ENCODE measurements around the gene ERCC1.

DNA sequence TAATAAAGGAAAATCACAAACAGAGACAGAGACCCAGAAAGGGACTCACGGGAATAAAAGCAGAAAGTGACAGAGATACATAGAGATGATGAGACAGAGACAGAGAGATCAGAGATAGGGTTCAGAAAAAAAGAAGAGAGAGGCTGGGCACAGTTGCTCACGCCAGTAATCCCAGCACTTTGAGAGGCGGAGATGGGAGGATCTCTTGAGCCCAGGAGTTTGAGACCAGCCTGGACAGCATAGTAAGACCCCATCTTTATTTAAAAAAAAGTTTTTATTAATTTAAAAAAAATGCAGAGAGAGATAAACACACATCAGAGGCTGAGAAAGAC is 24.7 kb upstream of the ERCC1 start:
- TF ChIP-seq, protein P1, sequence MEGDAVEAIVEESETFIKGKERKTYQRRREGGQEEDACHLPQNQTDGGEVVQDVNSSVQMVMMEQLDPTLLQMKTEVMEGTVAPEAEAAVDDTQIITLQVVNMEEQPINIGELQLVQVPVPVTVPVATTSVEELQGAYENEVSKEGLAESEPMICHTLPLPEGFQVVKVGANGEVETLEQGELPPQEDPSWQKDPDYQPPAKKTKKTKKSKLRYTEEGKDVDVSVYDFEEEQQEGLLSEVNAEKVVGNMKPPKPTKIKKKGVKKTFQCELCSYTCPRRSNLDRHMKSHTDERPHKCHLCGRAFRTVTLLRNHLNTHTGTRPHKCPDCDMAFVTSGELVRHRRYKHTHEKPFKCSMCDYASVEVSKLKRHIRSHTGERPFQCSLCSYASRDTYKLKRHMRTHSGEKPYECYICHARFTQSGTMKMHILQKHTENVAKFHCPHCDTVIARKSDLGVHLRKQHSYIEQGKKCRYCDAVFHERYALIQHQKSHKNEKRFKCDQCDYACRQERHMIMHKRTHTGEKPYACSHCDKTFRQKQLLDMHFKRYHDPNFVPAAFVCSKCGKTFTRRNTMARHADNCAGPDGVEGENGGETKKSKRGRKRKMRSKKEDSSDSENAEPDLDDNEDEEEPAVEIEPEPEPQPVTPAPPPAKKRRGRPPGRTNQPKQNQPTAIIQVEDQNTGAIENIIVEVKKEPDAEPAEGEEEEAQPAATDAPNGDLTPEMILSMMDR (IDR thresholded peaks at IDR 0.05; ENCODE audit: insufficient read depth, low read depth, low read length) = no peak
- TF ChIP-seq EZH2 (IDR thresholded peaks at IDR 0.05; ENCODE audit: insufficient read depth, low read length) = no peak
